GM12891 (cell line): ENCODE measurements around the gene ANGEL1.

Source experiments
- PAX5 ChIP-seq: IDR thresholded peaks from 2 replicates; pipeline ENCODE4 v1.6.1; 2011; ENCODE audit warnings: low read length, moderate library complexity, mild to moderate bottlenecking; ENCODE audit not compliant: insufficient read depth, severe bottlenecking
- POLR2A ChIP-seq: IDR thresholded peaks from 2 replicates; pipeline ENCODE4 v1.6.1; 2011; ENCODE audit warnings: low read depth, low read length, control low read depth
- POLR2AphosphoS5 ChIP-seq: IDR thresholded peaks from 2 replicates; pipeline ENCODE4 v1.6.1; 2011; ENCODE audit warnings: low read depth, low read length, control low read depth
- POU2F2 ChIP-seq: IDR thresholded peaks from 2 replicates; pipeline ENCODE4 v1.6.1; 2011; ENCODE audit warnings: low read depth, mild to moderate bottlenecking, control low read depth, low read length, moderate library complexity
- SPI1 ChIP-seq: IDR thresholded peaks from 2 replicates; pipeline ENCODE4 v1.6.1; 2011; ENCODE audit warnings: low read depth, low read length, control low read depth
- TAF1 ChIP-seq: IDR thresholded peaks from 2 replicates; pipeline ENCODE4 v1.6.1; 2011; ENCODE audit warnings: low read depth, low read length, control low read depth

DNA sequence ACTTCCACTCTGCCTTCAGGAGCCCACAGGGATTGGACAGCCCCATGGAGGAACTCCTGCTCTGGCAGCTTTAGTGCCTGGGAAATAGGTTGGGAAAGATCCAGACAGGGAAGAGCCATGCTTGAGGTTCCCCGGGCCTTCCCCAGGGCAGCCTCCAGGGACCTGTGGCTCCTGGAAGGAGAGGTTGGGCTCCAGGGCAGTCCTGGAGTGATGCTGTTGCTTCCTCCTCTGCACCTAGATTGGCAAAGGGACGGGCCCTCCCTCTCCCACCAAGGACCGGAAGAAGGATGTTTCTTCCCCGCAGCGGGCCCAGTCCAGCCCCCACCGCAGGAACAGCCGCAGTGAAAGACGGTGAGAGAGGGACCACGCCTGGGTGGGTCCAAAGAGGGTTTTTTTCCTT, 35.0 kb downstream of the ANGEL1 start:
- TF ChIP-seq POLR2A (no peak), TAF1 (no peak), POLR2AphosphoS5 (no peak), SPI1 (no peak), POU2F2 (no peak), PAX5 (no peak)
